Activated naive CD4-positive, alpha-beta T cell treated with anti-CD3 and anti-CD28 coated beads, Interleukin-2, amount 10 ng/mL, durations not matched to agents 7 days and 5 days (primary cell): ENCODE measurements around the gene AXIN1.
"Not testable (repeated sequence)": the region's sequence is repeated elsewhere in the genome, so short reads cannot be mapped to it uniquely, and the experiment has no call there.

Source experiments
- CTCF ChIA-PET: fragments of 350-600 bp; sonication (Branson Sonifier 250); formaldehyde crosslinking; loops from one replicate; lab custom pipeline; 2021; ENCODE audit warnings: antibody characterized with exemption; lab: Charles Lee
- DNase-seq: peaks from one replicate; pipeline ENCODE4 v3.0.0-alpha.2; 2020
- H3K27ac Mint-ChIP-seq: one replicate; pipeline ENCODE4 v1.8.0; 2021; ENCODE audit warnings: mild to moderate bottlenecking, moderate library complexity, mixed read lengths
- H3K27me3 Mint-ChIP-seq: one replicate; pipeline ENCODE4 v1.8.0; 2021; ENCODE audit warnings: mild to moderate bottlenecking, mixed read lengths
- H3K36me3 Mint-ChIP-seq: one replicate; pipeline ENCODE4 v1.8.0; 2021; ENCODE audit warnings: mixed read lengths
- H3K4me1 Mint-ChIP-seq: one replicate; pipeline ENCODE4 v1.8.0; 2021; ENCODE audit warnings: mixed read lengths
- H3K4me3 Mint-ChIP-seq: one replicate; pipeline ENCODE4 v1.8.0; 2021; ENCODE audit warnings: mild to moderate bottlenecking, moderate library complexity, mixed read lengths
- H3K9me3 Mint-ChIP-seq: one replicate; pipeline ENCODE4 v1.8.0; 2021; ENCODE audit warnings: mixed read lengths

The AXIN1 gene

DNA sequence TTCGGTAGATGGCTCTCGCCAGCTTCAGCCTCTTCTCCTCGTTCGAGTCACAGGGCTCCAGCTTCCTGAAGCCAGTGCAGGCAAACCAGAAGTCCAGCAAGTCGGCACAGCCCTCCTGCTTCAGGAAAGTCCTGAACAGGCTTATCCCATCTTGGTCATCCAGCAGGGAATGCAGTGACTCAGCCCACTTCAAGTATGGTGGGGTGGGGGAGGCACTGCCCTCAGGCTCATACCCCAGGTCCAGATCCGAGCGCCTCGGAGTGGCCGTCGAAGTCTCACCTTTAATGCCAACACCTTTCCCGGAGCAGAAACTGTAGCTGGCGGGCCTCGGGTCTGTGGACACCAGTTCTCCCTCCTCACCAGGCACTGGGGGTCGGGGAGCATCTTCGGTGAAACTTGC, 5.9 kb downstream of the AXIN1 start:
- no peaks in the 10 kb centered on the region for H3K9me3 Mint-ChIP-seq
- peaks cover 65% of the 10 kb centered on the region for H3K4me1 Mint-ChIP-seq
- no peak for DNase-seq
- H3K27me3 Mint-ChIP-seq: no peaks in the 10 kb centered on the region
- CTCF ChIA-PET: no interaction called here
- peaks cover 48% of the 10 kb centered on the region for H3K36me3 Mint-ChIP-seq
- no peak overlapping the region for H3K4me3 Mint-ChIP-seq
- no peak overlapping the region for H3K27ac Mint-ChIP-seq

GRCh38 chr16:345772-346171, 6.8 kb downstream of the AXIN1 start:
- H3K27me3 Mint-ChIP-seq: no peaks in the 10 kb centered on the region
- peaks cover 59% of the 10 kb centered on the region for H3K4me1 Mint-ChIP-seq
- H3K9me3 Mint-ChIP-seq: no peaks in the 10 kb centered on the region
- H3K27ac Mint-ChIP-seq: peak overlapping the region; percentile 62
- DNase-seq: no peak
- H3K36me3 Mint-ChIP-seq: peaks cover 49% of the 10 kb centered on the region
- CTCF ChIA-PET: interaction anchor here (1.5 kb wide), 1 partner anchor 110 kb away, joined by 3 read pairs; no protein-coding TSS in a partner anchor
- H3K4me3 Mint-ChIP-seq: no peak overlapping the region

- H3K4me3 Mint-ChIP-seq: no peak overlapping the region
- H3K9me3 Mint-ChIP-seq: no peaks in the 10 kb centered on the region
- no peaks in the 10 kb centered on the region for H3K27me3 Mint-ChIP-seq
- peaks cover 53% of the 10 kb centered on the region for H3K36me3 Mint-ChIP-seq
- peaks cover 54% of the 10 kb centered on the region for H3K4me1 Mint-ChIP-seq
- CTCF ChIA-PET: no interaction called here
- H3K27ac Mint-ChIP-seq: no peak overlapping the region
- DNase-seq: no peak
These were observed 9.9 kb downstream of the AXIN1 start for GRCh38 chr16:342455-343213.

DNA sequence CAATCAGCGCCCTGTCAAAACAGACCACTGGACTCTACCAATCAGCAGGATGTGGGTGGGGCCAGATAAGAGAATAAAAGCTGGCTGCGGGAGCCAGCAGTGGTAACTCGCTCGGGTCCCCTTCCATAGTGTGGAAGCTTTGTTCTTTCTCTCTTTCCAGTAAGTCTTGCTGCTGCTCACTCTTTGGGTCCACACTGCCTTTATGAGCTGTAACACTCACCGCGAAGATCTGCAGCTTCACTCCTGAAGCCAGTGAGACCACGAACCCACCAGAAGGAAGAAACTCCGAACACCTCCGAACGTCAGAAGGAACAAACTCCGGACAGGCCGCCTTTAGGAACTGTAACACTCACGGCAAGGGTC, 10.6 kb downstream of the AXIN1 start:
- peaks cover 51% of the 10 kb centered on the region for H3K36me3 Mint-ChIP-seq
- H3K27ac Mint-ChIP-seq, H3K27me3 Mint-ChIP-seq, CTCF ChIA-PET, H3K9me3 Mint-ChIP-seq, H3K4me3 Mint-ChIP-seq, DNase-seq: not testable (repeated sequence)
- peaks cover 49% of the 10 kb centered on the region for H3K4me1 Mint-ChIP-seq

DNA sequence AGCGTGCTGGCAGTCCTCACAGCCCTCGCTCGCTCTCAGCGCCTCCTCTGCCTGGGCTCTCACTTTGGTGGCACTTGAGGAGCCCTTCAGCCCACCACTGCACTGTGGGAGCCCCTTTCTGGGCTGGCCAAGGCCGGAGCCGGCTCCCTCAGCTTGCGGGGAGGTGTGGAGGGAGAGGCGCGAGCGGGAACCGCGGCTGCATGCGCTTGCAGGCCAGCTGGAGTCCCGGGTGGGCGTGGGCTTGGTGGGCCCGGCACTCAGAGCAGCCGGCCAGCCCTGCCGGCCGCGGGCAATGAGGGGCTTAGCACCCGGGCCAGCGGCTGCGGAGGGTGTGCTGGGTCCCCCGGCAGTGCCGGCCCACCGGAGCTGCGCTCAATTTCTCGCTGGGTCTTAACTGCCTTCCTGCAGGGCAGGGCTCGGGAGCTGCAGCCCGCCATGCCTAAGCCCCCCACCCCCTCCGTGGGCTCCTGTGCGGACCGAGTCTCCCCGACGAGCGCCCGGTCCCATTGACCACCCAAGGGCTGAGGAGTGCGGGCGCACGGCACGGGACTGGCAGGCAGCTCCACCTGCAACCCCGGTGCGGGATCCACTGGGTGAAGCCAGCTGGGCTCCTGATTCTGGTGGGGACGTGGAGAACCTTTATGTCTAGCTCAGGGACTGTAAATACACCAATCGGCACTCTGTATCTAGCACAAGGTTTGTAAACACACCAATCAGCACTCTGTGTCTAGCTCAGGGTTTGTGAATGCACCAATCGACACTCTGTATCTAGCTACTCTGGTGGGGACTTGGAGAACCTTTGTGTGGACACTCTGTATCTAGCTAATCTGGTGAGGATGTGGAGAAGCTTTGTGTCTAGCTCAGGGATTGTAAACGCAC, 11.2 kb downstream of the AXIN1 start:
- H3K27me3 Mint-ChIP-seq, H3K4me3 Mint-ChIP-seq, CTCF ChIA-PET, H3K9me3 Mint-ChIP-seq, H3K27ac Mint-ChIP-seq, DNase-seq: not testable (repeated sequence)
- Mint-ChIP-seq H3K4me1 (peaks cover 50% of the 10 kb centered on the region), H3K36me3 (peaks cover 48% of the 10 kb centered on the region)

DNA sequence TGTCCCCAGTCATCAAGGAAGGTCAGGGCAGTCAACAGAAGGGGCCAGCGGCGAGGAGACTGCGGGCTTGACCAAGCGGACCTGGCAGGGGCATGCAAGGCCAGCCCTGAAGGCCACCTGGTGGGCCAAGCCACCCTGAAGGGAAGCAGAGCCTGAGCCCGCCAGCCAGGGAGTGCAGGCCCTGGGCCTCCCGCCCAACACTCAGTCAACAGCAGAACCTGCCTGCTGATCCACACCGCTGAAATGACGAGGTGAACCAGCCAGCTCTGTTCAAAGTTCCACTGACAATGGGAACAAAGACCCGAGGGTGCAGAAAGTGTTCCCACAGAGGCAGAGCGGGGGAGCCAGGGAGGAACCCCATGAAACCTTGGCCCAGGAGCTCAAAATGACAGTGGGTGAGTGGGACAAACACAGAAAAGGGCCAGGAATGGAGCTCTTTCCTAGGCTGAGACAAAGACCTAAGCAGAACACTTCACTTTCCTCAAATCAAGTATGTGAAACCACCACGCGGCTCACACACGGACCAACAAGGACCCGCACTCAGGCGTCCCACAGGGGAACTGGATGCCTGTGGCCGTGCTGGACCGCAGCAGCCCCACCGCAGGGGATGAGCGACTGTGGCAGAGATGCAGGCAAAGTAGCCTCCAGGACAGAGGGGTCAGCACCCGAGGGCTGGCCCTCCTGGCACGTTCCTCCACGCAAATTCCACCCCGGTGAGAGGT, 12.0 kb downstream of the AXIN1 start:
- H3K27me3 Mint-ChIP-seq: no peaks in the 10 kb centered on the region
- no peaks in the 10 kb centered on the region for H3K9me3 Mint-ChIP-seq
- CTCF ChIA-PET: no interaction called here
- peaks cover 40% of the 10 kb centered on the region for H3K36me3 Mint-ChIP-seq
- DNase-seq: no peak
- H3K27ac Mint-ChIP-seq: no peak overlapping the region
- H3K4me1 Mint-ChIP-seq: peaks cover 50% of the 10 kb centered on the region
- no peak overlapping the region for H3K4me3 Mint-ChIP-seq

- H3K4me3 Mint-ChIP-seq: peak overlapping the region; percentile 49
- DNase-seq: peak; percentile 38
- H3K9me3 Mint-ChIP-seq: no peaks in the 10 kb centered on the region
- peaks cover 33% of the 10 kb centered on the region for H3K36me3 Mint-ChIP-seq
- no peaks in the 10 kb centered on the region for H3K27me3 Mint-ChIP-seq
- CTCF ChIA-PET: no interaction called here
- peaks cover 51% of the 10 kb centered on the region for H3K4me1 Mint-ChIP-seq
- H3K27ac Mint-ChIP-seq: peak overlapping the region; percentile 49
These were observed 12.8 kb downstream of the AXIN1 start for GRCh38 chr16:339680-340079.

- H3K9me3 Mint-ChIP-seq: no peaks in the 10 kb centered on the region
- no peaks in the 10 kb centered on the region for H3K27me3 Mint-ChIP-seq
- no peak for DNase-seq
- no peak overlapping the region for H3K27ac Mint-ChIP-seq
- CTCF ChIA-PET: no interaction called here
- H3K4me3 Mint-ChIP-seq: no peak overlapping the region
- H3K36me3 Mint-ChIP-seq: peaks cover 27% of the 10 kb centered on the region
- peaks cover 51% of the 10 kb centered on the region for H3K4me1 Mint-ChIP-seq
These were observed 14.4 kb downstream of the AXIN1 start for GRCh38 chr16:337975-338575.

- H3K9me3 Mint-ChIP-seq: no peaks in the 10 kb centered on the region
- peaks cover 45% of the 10 kb centered on the region for H3K4me1 Mint-ChIP-seq
- CTCF ChIA-PET: no interaction called here
- no peak overlapping the region for H3K4me3 Mint-ChIP-seq
- no peaks in the 10 kb centered on the region for H3K27me3 Mint-ChIP-seq
- H3K27ac Mint-ChIP-seq: no peak overlapping the region
- H3K36me3 Mint-ChIP-seq: peaks cover 22% of the 10 kb centered on the region
- DNase-seq: no peak
These were observed 15.1 kb downstream of the AXIN1 start for GRCh38 chr16:337437-337836.

DNA sequence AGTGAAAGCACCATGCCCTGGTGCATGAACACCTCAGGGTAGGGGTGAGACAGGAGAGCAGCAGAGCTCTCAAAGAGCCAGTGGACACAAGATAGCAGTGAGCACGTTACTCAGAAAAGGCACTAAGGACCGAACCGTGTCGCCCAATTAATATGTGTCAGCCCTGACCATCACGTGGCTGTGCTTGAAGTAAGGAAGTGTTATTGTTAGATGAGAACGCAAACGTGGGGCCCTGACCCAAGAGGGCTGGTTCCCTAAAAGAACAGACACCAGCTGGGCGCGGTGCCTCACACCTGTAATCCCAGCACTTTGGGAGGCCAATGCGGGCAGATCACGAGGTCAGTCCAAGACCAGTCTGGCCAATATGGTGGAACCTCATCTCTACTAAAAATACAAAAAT, 16.3 kb downstream of the AXIN1 start:
- DNase-seq: no peak
- no peaks in the 10 kb centered on the region for H3K27me3 Mint-ChIP-seq
- no peak overlapping the region for H3K4me3 Mint-ChIP-seq
- CTCF ChIA-PET: interaction anchor here (1.1 kb wide), 1 partner anchor 14 kb away, joined by 3 read pairs; no protein-coding TSS in a partner anchor
- no peak overlapping the region for H3K27ac Mint-ChIP-seq
- H3K36me3 Mint-ChIP-seq: peaks cover 12% of the 10 kb centered on the region
- no peaks in the 10 kb centered on the region for H3K9me3 Mint-ChIP-seq
- H3K4me1 Mint-ChIP-seq: peaks cover 38% of the 10 kb centered on the region

DNA sequence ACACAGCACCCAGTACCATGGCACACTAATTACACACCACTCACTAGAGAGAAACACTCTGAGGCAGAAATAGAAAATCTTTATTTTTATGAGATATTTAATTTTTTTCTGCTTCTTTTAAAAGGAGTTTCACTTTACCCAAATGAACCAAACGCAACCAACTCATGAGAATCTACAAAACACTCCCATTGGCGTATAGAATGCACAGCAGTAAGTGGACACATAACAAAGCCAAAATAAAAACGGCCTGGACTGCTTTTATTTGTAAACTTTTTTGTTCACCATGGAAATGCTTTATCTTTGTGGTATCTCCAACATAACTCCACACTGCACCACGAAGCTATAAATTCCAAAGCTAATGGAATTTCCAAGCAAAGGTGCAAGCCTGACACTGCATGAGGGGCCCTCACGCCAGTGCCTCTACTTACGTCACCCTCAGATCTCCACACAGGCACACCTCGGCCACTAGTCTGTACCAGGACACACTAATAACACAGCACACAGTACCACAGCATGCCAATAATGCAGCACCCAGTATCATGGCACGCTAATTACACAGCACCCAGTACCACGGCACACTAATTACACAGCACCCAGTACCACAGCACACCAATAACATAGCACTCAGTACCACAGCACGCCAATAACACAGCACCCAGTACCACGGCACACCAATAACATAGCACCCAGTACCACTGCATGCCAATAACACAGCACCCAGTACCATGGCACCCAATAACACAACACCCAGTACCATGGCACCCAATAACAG, 17.5 kb downstream of the AXIN1 start:
- H3K27me3 Mint-ChIP-seq, H3K9me3 Mint-ChIP-seq, DNase-seq, H3K4me3 Mint-ChIP-seq, H3K27ac Mint-ChIP-seq, CTCF ChIA-PET: not testable (repeated sequence)
- peaks cover 12% of the 10 kb centered on the region for H3K36me3 Mint-ChIP-seq
- H3K4me1 Mint-ChIP-seq: peaks cover 38% of the 10 kb centered on the region

DNA sequence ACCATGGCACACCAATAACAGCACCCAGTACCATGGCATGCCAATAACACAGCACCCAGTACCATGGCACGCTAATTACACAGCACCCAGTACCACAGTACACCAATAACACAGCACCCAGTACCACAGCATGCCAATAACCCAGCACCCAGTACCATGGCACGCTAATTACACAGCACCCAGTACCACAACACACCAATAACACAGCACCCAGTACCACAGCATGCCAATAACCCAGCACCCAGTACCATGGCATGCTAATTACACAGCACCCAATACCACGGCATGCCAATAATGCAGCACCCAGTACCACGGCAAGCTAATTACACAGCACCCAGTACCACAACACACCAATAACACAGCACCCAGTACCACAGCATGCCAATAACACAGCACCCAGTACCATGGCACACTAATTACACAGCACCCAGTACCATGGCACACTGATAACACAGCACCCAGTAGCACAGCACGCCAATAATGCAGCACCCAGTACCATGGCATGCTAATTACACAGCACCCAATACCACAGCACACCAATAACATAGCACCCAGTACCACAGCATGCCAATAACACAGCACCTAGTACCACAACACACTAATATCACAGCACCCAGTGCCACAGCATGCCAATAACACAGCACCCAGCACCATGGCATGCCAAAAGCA, 18.2 kb downstream of the AXIN1 start:
- CTCF ChIA-PET, H3K9me3 Mint-ChIP-seq, H3K36me3 Mint-ChIP-seq, H3K27me3 Mint-ChIP-seq, H3K27ac Mint-ChIP-seq, DNase-seq, H3K4me3 Mint-ChIP-seq: not testable (repeated sequence)
- peaks cover 32% of the 10 kb centered on the region for H3K4me1 Mint-ChIP-seq
